SJSA1 (cell line): ENCODE results near the gene UBR2. TPM values are rescaled to one million over a fixed set of nuclear protein-coding genes. Genes with fewer than 3 reads are reported as not detected.
A peak's percentile ranks its signal among the peaks of the same experiment; 100 is the strongest.
"Not testable (repeated sequence)": the region's sequence is repeated elsewhere in the genome, so short reads cannot be mapped to it uniquely, and the experiment has no call there.

Source experiments
- DNase-seq, 2 experiments: peaks; one replicate each; pipeline ENCODE4 v3.0.0-alpha.2; 2015 to 2020; ENCODE audit warnings: low spot score in 2 of 2, low read depth in 1 of 2
- H3K27ac ChIP-seq: fragments of 250-450 bp; sonication (Bioruptor Pico); 2 replicates; pipeline ENCODE4 v1.5.1; 2020; ENCODE audit warnings: mild to moderate bottlenecking, moderate library complexity
- H3K27me3 ChIP-seq: fragments of 250-450 bp; sonication (Bioruptor Pico); replicated peaks from 2 replicates; pipeline ENCODE4 v1.5.1; 2020; ENCODE audit warnings: mild to moderate bottlenecking, moderate library complexity
- H3K36me3 ChIP-seq: fragments of 250-450 bp; sonication (Bioruptor Pico); 2 replicates; pipeline ENCODE4 v1.5.1; 2020; ENCODE audit warnings: mild to moderate bottlenecking
- H3K4me1 ChIP-seq: fragments of 250-450 bp; sonication (Bioruptor Pico); replicated peaks from 2 replicates; pipeline ENCODE4 v1.6.1; 2021; ENCODE audit warnings: mild to moderate bottlenecking
- H3K4me3 ChIP-seq: fragments of 250-450 bp; sonication (Bioruptor Pico); 2 replicates; pipeline ENCODE4 v1.5.1; 2020; ENCODE audit warnings: mild to moderate bottlenecking
- H3K9me3 ChIP-seq: fragments of 250-450 bp; sonication (Bioruptor Pico); replicated peaks from 2 replicates; pipeline ENCODE4 v1.5.1; 2020; ENCODE audit warnings: mild to moderate bottlenecking
- total RNA-seq: library from RNA; depleted of rRNA; stranded (reverse); fragments of >200 nt; shearing (Covaris generic); gene quantifications from 2 replicates; pipeline ENCODE4 v1.2.3, GENCODE V29; 2014

UBR2 gene
- total RNA-seq, 1 experiment from 2014 or later: 19.5 TPM

- no peak overlapping the region for H3K27ac ChIP-seq
- DNase-seq: no peak
- H3K36me3 ChIP-seq: peaks cover 13% of the 10 kb centered on the region
- no peaks in the 10 kb centered on the region for H3K27me3 ChIP-seq
- H3K9me3 ChIP-seq: no peaks in the 10 kb centered on the region
- H3K4me3 ChIP-seq: no peak overlapping the region
- H3K4me1 ChIP-seq: peaks cover 33% of the 10 kb centered on the region
Observed at GRCh38 chr6:42697268-42697655, 133.4 kb downstream of the UBR2 start.

- Histone ChIP-seq H3K4me1 (peaks cover 28% of the 10 kb centered on the region), H3K27ac (no peak overlapping the region), H3K27me3 (no peaks in the 10 kb centered on the region), H3K36me3 (peaks cover 3% of the 10 kb centered on the region), H3K4me3 (no peak overlapping the region), H3K9me3 (no peaks in the 10 kb centered on the region)
- DNase-seq: no peak
Observed at GRCh38 chr6:42698217-42698616, 134.4 kb downstream of the UBR2 start.

GRCh38 chr6:42702200-42702599, 138.4 kb downstream of the UBR2 start:
- Histone ChIP-seq H3K4me1 (peaks cover 9% of the 10 kb centered on the region), H3K27ac (0 out of 2 replicates have a peak overlapping the region, but pooled peaks have one; percentile 27), H3K4me3 (no peak overlapping the region), H3K27me3 (no peaks in the 10 kb centered on the region), H3K36me3 (no peaks in the 10 kb centered on the region), H3K9me3 (no peaks in the 10 kb centered on the region)
- peak in 1 of 2 experiments; percentile 53 for DNase-seq

GRCh38 chr6:42702786-42703185, 139.0 kb downstream of the UBR2 start:
- H3K4me1 ChIP-seq, H3K9me3 ChIP-seq, H3K4me3 ChIP-seq, DNase-seq, H3K27ac ChIP-seq, H3K36me3 ChIP-seq, H3K27me3 ChIP-seq: not testable (repeated sequence)

- no peak for DNase-seq
- Histone ChIP-seq H3K9me3 (no peaks in the 10 kb centered on the region), H3K27ac (no peak overlapping the region), H3K4me3 (no peak overlapping the region), H3K27me3 (no peaks in the 10 kb centered on the region), H3K4me1 (peaks cover 9% of the 10 kb centered on the region), H3K36me3 (no peaks in the 10 kb centered on the region)
Observed at GRCh38 chr6:42704251-42704936, 140.6 kb downstream of the UBR2 start.

- Histone ChIP-seq H3K27me3 (no peaks in the 10 kb centered on the region), H3K4me3 (no peak overlapping the region), H3K27ac (no peak overlapping the region), H3K9me3 (no peaks in the 10 kb centered on the region), H3K36me3 (no peaks in the 10 kb centered on the region), H3K4me1 (peaks cover 9% of the 10 kb centered on the region)
- no peak for DNase-seq
Observed at GRCh38 chr6:42704937-42705374, 141.1 kb downstream of the UBR2 start.

GRCh38 chr6:42707595-42707994, 143.8 kb downstream of the UBR2 start:
- no peaks in the 10 kb centered on the region for H3K27me3 ChIP-seq
- H3K27ac ChIP-seq: no peak overlapping the region
- H3K4me1 ChIP-seq: peaks cover 1% of the 10 kb centered on the region
- peaks cover 9% of the 10 kb centered on the region for H3K9me3 ChIP-seq
- DNase-seq: no peak
- H3K36me3 ChIP-seq: no peaks in the 10 kb centered on the region
- H3K4me3 ChIP-seq: no peak overlapping the region

GRCh38 chr6:42708096-42708495, 144.3 kb downstream of the UBR2 start:
- Histone ChIP-seq H3K4me3 (no peak overlapping the region), H3K9me3 (peaks cover 9% of the 10 kb centered on the region), H3K36me3 (no peaks in the 10 kb centered on the region), H3K27me3 (no peaks in the 10 kb centered on the region), H3K27ac (no peak overlapping the region), H3K4me1 (no peaks in the 10 kb centered on the region)
- DNase-seq: no peak

GRCh38 chr6:42709871-42710270, 146.0 kb downstream of the UBR2 start:
- no peaks in the 10 kb centered on the region for H3K27me3 ChIP-seq
- peaks cover 7% of the 10 kb centered on the region for H3K4me1 ChIP-seq
- no peak overlapping the region for H3K4me3 ChIP-seq
- DNase-seq: no peak
- H3K27ac ChIP-seq: no peak overlapping the region
- H3K9me3 ChIP-seq: peaks cover 9% of the 10 kb centered on the region
- no peaks in the 10 kb centered on the region for H3K36me3 ChIP-seq

GRCh38 chr6:42710316-42710715, 146.5 kb downstream of the UBR2 start:
- Histone ChIP-seq H3K4me1 (peaks cover 7% of the 10 kb centered on the region), H3K27ac (no peak overlapping the region)
- peak in 1 of 2 experiments; percentile 15 for DNase-seq

GRCh38 chr6:42711930-42712329, 148.1 kb downstream of the UBR2 start:
- Histone ChIP-seq H3K9me3 (peaks cover 9% of the 10 kb centered on the region), H3K4me1 (peaks cover 7% of the 10 kb centered on the region), H3K4me3 (no peak overlapping the region), H3K27me3 (no peaks in the 10 kb centered on the region), H3K27ac (no peak overlapping the region), H3K36me3 (no peaks in the 10 kb centered on the region)
- no peak for DNase-seq

More at GRCh38 chr6:42710316-42710715, 146.5 kb downstream of the UBR2 start:
- Histone ChIP-seq H3K27me3 (no peaks in the 10 kb centered on the region), H3K9me3 (peaks cover 9% of the 10 kb centered on the region), H3K36me3 (no peaks in the 10 kb centered on the region), H3K4me3 (no peak overlapping the region)

- Histone ChIP-seq H3K9me3 (peaks cover 9% of the 10 kb centered on the region), H3K4me1 (peaks cover 7% of the 10 kb centered on the region), H3K27me3 (no peaks in the 10 kb centered on the region), H3K27ac (peak overlapping the region; percentile 39; the same call in 1 of the 2 replicates), H3K4me3 (no peak overlapping the region), H3K36me3 (no peaks in the 10 kb centered on the region)
- DNase-seq: peak in 1 of 2 experiments; percentile 25
Observed at GRCh38 chr6:42714098-42714761, 150.4 kb downstream of the UBR2 start.

- H3K4me3 ChIP-seq: no peak overlapping the region
- H3K27me3 ChIP-seq: no peaks in the 10 kb centered on the region
- DNase-seq: no peak
- no peak overlapping the region for H3K27ac ChIP-seq
- H3K36me3 ChIP-seq: no peaks in the 10 kb centered on the region
- H3K9me3 ChIP-seq: peaks cover 9% of the 10 kb centered on the region
- peaks cover 7% of the 10 kb centered on the region for H3K4me1 ChIP-seq
Observed at GRCh38 chr6:42715871-42716270, 152.0 kb downstream of the UBR2 start.

- no peak for DNase-seq
Observed at GRCh38 chr6:42720739-42721138, 156.9 kb downstream of the UBR2 start.

More at GRCh38 chr6:42720739-42721138, 156.9 kb downstream of the UBR2 start:
- Histone ChIP-seq H3K4me1 (no peaks in the 10 kb centered on the region), H3K9me3 (no peaks in the 10 kb centered on the region), H3K36me3 (no peaks in the 10 kb centered on the region), H3K4me3 (no peak overlapping the region), H3K27me3 (no peaks in the 10 kb centered on the region), H3K27ac (no peak overlapping the region)
